Liver (tissue), 3 donors: Measurements from ENCODE around the gene OARD1.
A peak's percentile ranks its signal among the peaks of the same experiment; 100 is the strongest.

Source experiments
- CTCF ChIP-seq: fragments of 150-350 bp; IDR thresholded peaks from 2 replicates; pipeline ENCODE4 v1.5.1; 2017; ENCODE audit warnings: improper control_type of control experiment, low read depth, low read length; ENCODE audit not compliant: missing input control
- EGR1 ChIP-seq, 2 donors: IDR thresholded peaks; 2 replicates each; pipeline ENCODE4 v1.6.1; 2016 to 2018; ENCODE audit warnings: antibody characterized with exemption in 2 of 2, low read depth in 2 of 2
- RAD21 ChIP-seq, 2 donors: IDR thresholded peaks; 2 replicates each; pipeline ENCODE4 v1.6.1; 2016; ENCODE audit warnings: antibody characterized with exemption in 2 of 2, mild to moderate bottlenecking in 2 of 2
- REST ChIP-seq: IDR thresholded peaks from 2 replicates; pipeline ENCODE4 v1.6.1; 2016; ENCODE audit warnings: antibody characterized with exemption, mild to moderate bottlenecking
- SP1 ChIP-seq: IDR thresholded peaks from 2 replicates; pipeline ENCODE4 v1.6.1; 2018; ENCODE audit warnings: antibody characterized with exemption, mild to moderate bottlenecking
- TAF1 ChIP-seq: conservative IDR thresholded peaks from 2 replicates; pipeline ENCODE4 v1.6.1; 2016; ENCODE audit warnings: antibody characterized with exemption, mild to moderate bottlenecking
- TF ChIP-seq, protein P1 (sequence below): IDR thresholded peaks from 2 replicates; pipeline ENCODE4 v1.6.1; 2016; ENCODE audit warnings: antibody characterized with exemption
- donor health status: healthy.
- donor health status: healthy.

DNA sequence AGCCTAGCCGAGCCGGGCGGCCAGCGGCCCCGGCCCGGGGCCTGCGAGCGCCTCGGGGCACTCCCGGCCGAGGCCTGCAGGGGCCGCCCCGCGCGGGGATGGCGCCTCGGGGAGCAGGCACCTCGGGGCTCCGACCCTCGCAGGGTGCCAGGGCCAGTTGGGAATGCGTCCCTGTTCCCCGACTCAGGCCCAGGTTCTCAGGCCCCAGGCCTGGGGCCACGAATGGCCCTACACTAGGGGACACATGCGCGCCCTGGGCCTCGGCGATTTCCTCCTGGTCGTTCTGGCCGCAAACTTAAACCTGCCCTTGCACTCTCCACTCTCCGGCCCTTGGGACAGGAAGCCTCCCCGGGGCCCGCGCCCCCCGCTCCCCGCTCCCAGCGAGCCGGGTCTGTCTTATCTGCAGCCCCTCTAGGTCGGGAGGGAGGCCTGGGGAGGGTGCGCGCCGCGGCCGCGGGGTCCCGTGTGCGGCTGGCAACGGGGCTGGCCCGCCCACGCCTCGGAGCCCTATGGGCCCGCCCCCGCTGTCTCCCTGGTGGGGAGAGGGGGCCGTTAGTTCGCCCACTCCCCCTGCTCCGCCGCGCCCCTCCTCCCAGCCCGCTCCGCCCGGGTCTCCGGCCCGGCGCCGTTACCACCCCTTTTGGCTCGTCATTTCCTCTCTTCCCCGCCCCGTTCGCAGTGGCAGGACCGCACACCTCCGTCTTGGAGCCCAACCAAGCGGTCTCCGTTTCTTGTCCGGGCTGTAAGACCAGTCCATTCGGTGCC lies 1.2 kb upstream of the OARD1 start:
- TF ChIP-seq CTCF (no peak), EGR1 (IDR thresholded peaks at IDR 0.05; ENCODE audit: low read depth in 2 of 2) (peak in 1 of 2 donors; percentile 65), RAD21 (IDR thresholded peaks at IDR 0.05) (peak in 1 of 2 donors; percentile 13), SP1 (peak; percentile 23), REST (peak; percentile 21), TAF1 (peak; percentile 50)
- TF ChIP-seq, protein P1, sequence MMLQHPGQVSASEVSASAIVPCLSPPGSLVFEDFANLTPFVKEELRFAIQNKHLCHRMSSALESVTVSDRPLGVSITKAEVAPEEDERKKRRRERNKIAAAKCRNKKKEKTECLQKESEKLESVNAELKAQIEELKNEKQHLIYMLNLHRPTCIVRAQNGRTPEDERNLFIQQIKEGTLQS, result no peak
